ENCODE measurements around the gene CPOX. TPM values are rescaled to one million over a fixed set of nuclear protein-coding genes. Genes with fewer than 3 reads are reported as not detected.
A peak's percentile ranks its signal among the peaks of the same experiment; 100 is the strongest.

The CPOX gene
- total RNA-seq, 6 donors from 2014 or later: 13.4 to 44.0 (median 23.6) TPM

DNA sequence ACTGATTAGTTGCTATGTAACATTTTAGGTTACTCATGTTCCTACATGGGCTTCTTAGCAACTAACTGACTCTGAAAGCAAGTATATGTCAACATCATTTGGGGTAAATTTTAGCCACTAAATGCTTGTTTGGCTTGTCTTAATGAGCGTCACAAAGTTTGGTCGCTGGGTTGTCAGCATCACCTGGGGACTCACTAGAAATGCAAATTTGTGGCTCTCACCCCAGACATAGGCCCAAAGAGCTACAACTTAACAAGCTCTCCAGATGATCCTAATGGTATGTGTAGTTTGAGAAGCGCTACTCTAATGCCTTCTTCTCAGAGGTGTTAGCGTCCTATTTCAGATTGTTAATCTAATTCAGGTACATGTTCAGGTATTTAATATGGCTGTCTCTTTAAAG lies 32.7 kb upstream of the CPOX start:
- Histone ChIP-seq H3K36me3 (no peaks in the 10 kb centered on the region), H3K4me1 (no peaks in the 10 kb centered on the region), H3K27me3 (no peaks in the 10 kb centered on the region), H3K4me3 (no peak overlapping the region), H3K27ac (no peak overlapping the region), H3K9me3 (no peaks in the 10 kb centered on the region)
- DNase-seq (no peak), ATAC-seq (ENCODE audit: low FRiP score in 2 of 2) (no peak)
- TF ChIP-seq POLR2AphosphoS5 (IDR thresholded peaks at IDR 0.05) (no peak), EP300 (IDR thresholded peaks at IDR 0.05) (no peak), CTCF (IDR thresholded peaks at IDR 0.05) (no peak), POLR2A (IDR thresholded peaks at IDR 0.05) (no peak)
- 85 to 92% methylated on average over 4 of the region's 4 CpGs for WGBS, 2 donors

GRCh38 chr3:98623572-98624280 lies 30.3 kb upstream of the CPOX start:
- no peaks in the 10 kb centered on the region for H3K36me3 ChIP-seq
- no peak for DNase-seq
- TF ChIP-seq CTCF (IDR thresholded peaks at IDR 0.05) (no peak), POLR2AphosphoS5 (IDR thresholded peaks at IDR 0.05) (no peak)
- no peaks in the 10 kb centered on the region for H3K27me3 ChIP-seq
- WGBS, 2 donors: 85 to 93% methylated on average over 3 of the region's 3 CpGs
- H3K4me3 ChIP-seq: no peak overlapping the region
- H3K9me3 ChIP-seq: no peaks in the 10 kb centered on the region
- no peak for ATAC-seq (ENCODE audit: low FRiP score in 2 of 2)
- H3K4me1 ChIP-seq: no peaks in the 10 kb centered on the region
- H3K27ac ChIP-seq: no peak overlapping the region

- no peaks in the 10 kb centered on the region for H3K36me3 ChIP-seq
- ATAC-seq (ENCODE audit: low FRiP score in 2 of 2) (no peak), DNase-seq (no peak)
- no peaks in the 10 kb centered on the region for H3K4me1 ChIP-seq
- 82 to 91% methylated on average over 2 of the region's 2 CpGs for WGBS, 2 donors
- H3K4me3 ChIP-seq: no peak overlapping the region
- no peaks in the 10 kb centered on the region for H3K9me3 ChIP-seq
- no peak for TF ChIP-seq POLR2A (IDR thresholded peaks at IDR 0.05)
- no peak for TF ChIP-seq POLR2AphosphoS5 (IDR thresholded peaks at IDR 0.05)
- TF ChIP-seq EP300 (IDR thresholded peaks at IDR 0.05): no peak
- TF ChIP-seq CTCF (IDR thresholded peaks at IDR 0.05): no peak
- no peak overlapping the region for H3K27ac ChIP-seq
- H3K27me3 ChIP-seq: no peaks in the 10 kb centered on the region
Measured at GRCh38 chr3:98617841-98618240, 24.4 kb upstream of the CPOX start.

DNA sequence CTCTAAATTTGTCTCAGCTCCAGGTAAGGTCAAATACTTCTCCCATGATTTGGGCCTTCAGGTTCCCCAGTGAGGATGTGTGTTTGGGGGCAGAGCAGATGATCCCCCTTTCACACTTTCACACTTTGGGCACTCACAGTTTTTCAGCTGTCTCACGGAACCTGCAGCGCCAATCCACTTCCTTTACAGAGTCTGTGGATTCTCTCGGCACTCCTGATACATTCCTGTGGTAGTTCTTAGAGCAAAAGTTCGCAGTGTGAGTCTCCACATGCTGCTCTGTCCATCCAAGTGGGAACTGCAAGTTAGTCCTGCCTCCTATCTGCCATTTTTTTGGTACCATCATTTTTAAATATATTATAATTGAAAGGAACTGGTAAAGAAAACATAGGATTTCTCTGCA lies 20.2 kb upstream of the CPOX start:
- Histone ChIP-seq H3K4me3 (no peak overlapping the region), H3K27ac (peak overlapping the region in 1 of 4 donors; percentile 48), H3K9me3 (no peaks in the 10 kb centered on the region), H3K36me3 (no peaks in the 10 kb centered on the region), H3K4me1 (no peaks in the 10 kb centered on the region), H3K27me3 (no peaks in the 10 kb centered on the region)
- TF ChIP-seq EP300 (IDR thresholded peaks at IDR 0.05): no peak
- no peak for TF ChIP-seq CTCF (IDR thresholded peaks at IDR 0.05)
- TF ChIP-seq POLR2A (IDR thresholded peaks at IDR 0.05): no peak
- no peak for TF ChIP-seq POLR2AphosphoS5 (IDR thresholded peaks at IDR 0.05)
- whole genome bisulfite sequencing, 2 donors: 81 to 85% methylated on average over 4 of the region's 4 CpGs
- DNase-seq (no peak), ATAC-seq (ENCODE audit: low FRiP score in 2 of 2) (no peak)

DNA sequence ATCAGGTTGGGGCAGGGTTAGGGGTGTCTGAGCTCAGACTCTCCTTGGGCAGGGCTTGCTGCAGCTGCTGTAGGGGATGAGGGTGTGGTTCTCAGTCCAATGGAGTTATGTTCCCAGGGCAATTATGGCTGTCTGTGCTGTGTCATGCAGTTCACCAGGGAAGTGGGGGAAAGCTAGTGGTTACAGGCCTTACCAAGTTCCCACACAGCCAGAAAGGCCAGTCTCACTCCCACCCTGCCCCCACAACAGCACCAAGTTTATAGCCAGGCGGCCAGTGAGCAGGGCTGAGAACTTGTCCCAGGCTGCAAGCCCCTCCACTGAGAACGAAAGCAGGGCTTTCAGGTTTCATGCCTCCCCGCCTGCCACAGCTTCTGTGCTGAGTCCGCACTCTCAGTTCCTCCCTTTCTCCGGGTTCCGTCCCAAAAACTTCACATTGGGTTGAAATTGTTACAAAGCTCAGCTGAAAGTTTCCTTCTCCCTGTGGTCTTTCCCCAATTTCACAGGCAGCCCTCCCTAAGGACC lies 19.6 kb upstream of the CPOX start:
- Histone ChIP-seq H3K36me3 (no peaks in the 10 kb centered on the region), H3K4me1 (no peaks in the 10 kb centered on the region), H3K27ac (peak overlapping the region in 2 of 4 donors; percentile 40 to 48), H3K9me3 (no peaks in the 10 kb centered on the region), H3K27me3 (no peaks in the 10 kb centered on the region), H3K4me3 (no peak overlapping the region)
- DNase-seq (no peak), ATAC-seq (ENCODE audit: low FRiP score in 2 of 2) (peak in 1 of 2 donors; percentile 79)
- no peak for TF ChIP-seq POLR2A (IDR thresholded peaks at IDR 0.05)
- no peak for TF ChIP-seq EP300 (IDR thresholded peaks at IDR 0.05)
- no peak for TF ChIP-seq POLR2AphosphoS5 (IDR thresholded peaks at IDR 0.05)
- TF ChIP-seq CTCF (IDR thresholded peaks at IDR 0.05): no peak
- WGBS, 2 donors: 77 to 87% methylated on average over 6 of the region's 6 CpGs
